GM18951 (cell line): ENCODE measurements around the gene COL26A1.

Experiments
- POLR2A ChIP-seq: IDR thresholded peaks from 4 replicates; pipeline ENCODE4 v1.6.1; 2011; ENCODE audit warnings: mild to moderate bottlenecking; ENCODE audit not compliant: insufficient read length, insufficient read depth; ENCODE audit errors: extremely low read depth
- in situ Hi-C: fragments of 300-500 bp; cut with MboI; formaldehyde crosslinking; loops from one replicate; pipeline ENCODE4 v1.12.0; 2022; ENCODE audit warnings: low sequenced_read_pairs, mixed read lengths, inconsistent platforms; ENCODE audit not compliant: unreplicated experiment

COL26A1 gene

DNA sequence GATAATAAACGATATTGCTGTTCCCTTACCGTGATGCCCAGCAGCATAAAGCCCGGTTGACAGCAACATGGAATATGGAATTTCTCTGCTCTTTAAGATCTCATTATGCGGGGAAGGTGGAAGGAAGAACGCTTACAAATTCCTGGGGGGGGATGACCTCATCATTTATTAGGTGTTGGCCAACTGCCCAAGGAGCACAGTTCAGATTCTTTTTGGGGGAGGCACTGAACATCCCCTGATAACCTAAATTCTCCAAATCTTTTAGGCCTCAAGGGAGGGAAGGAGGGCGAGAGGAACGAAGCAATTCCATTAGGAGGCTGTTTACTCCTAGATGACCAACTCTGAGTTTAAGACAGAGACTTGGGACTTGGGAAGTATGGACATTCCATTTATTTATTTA, 5.2 kb upstream of the COL26A1 start:
- no peak for TF ChIP-seq POLR2A
- in situ Hi-C loops, result no loop called here

DNA sequence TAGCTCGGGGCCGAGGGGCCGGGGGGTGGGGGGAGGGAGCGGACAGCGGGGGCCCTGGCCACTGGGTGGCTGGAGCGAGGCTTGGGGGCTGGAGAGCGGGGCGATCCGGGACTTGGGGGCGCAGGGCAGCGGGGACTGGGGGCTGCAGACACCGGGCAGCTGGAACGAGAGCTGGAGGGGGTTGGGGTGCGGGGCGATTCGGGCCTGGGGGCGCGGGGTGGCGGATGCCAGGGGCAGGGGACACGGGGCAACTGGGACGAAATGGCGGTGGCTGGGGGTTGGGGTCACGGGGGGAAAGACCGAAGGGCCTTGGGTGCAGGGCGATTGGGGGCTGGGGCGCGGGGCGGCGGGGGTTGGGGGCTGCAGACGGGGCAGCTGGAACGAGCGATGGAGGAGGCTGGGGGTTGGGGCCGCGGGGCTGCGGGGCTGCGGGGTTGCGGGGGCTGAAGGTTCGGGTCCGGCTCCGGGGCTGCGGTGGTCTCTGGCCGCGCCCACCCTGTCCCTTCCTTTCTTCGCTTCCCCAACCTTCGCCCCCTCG, 590 bp downstream of the COL26A1 start:
- no peak for TF ChIP-seq POLR2A
- in situ Hi-C loops, result loop anchor here (10.0 kb wide), 1 partner anchor 82 kb away; no protein-coding TSS in a partner anchor

DNA sequence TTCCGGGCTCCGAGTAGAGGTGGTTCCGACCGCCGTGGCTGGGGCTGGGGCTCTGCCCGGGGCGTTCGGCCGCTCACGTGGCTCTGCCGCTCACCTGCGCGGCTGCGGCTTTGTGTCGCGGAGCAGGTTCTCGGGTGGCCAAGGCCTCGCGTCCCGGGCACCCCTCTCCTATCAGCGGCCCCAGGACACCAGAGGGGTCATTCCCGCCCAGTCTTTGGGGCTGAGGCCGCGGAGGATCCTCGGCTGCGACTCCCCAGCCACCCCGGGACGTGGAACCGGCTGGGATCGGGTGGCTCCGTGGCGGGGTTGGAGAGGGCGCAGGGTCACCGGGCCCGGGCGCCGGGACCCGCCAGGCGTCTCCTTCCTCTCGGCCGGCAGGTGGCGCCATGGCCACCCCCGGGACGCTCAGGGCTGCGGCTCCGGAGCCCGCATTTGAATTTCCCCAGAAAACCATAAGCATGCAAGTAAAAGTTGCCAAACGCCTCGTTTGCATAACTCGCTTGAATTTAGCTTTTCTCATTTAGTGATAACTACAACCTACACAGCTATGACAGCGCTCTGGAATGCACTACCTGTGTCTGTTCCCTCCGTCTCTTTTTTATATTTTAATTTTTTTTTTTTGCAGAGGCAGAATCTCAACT, 1.2 kb downstream of the COL26A1 start:
- TF ChIP-seq POLR2A, result no peak
- in situ Hi-C loops, result loop anchor here (10.0 kb wide), 1 partner anchor 81 kb away; no protein-coding TSS in a partner anchor

DNA sequence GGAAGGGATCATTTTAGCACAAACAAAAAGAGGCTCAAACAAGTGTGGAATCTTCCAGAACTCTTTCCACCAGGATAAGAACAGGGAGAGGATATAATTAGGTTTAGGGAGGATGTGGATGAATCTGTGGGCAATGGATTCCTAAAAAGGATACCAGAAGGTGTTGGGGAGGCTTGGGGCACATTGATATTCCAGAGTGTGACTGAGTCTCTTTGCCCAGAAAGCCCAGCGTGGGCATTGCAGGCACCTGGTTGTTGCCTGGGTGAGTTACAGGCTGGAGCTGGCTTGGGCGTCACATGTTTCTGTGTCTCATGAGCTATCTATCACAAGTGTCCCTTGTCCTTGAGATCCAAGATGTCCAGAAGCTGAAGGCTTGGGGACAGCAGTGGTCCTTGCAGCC, 3.3 kb downstream of the COL26A1 start:
- TF ChIP-seq POLR2A, result no peak
- in situ Hi-C loops, result loop anchor here (10.0 kb wide), 1 partner anchor 79 kb away; no protein-coding TSS in a partner anchor

DNA sequence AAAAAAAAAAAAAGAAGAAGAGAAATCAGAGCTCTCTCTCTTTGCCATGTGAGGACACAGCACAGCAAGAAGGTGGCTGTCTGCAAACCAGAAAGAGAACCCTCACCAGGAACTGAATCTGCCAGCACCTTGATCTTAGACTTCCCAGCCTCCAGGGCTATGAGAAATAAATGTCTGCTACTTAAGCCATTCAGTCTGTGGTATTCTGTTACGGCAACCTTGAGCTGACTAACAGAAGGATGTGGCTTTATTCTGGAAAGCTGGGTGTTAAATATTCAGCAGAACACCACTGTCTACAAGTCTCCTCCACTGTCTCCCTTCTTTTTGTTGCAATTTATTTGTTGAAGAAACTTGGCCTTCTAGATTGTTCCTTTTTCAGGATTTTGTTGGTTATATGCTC, 5.0 kb downstream of the COL26A1 start:
- in situ Hi-C loops, result loop anchor here (10.0 kb wide), 1 partner anchor 77 kb away; no protein-coding TSS in a partner anchor

DNA sequence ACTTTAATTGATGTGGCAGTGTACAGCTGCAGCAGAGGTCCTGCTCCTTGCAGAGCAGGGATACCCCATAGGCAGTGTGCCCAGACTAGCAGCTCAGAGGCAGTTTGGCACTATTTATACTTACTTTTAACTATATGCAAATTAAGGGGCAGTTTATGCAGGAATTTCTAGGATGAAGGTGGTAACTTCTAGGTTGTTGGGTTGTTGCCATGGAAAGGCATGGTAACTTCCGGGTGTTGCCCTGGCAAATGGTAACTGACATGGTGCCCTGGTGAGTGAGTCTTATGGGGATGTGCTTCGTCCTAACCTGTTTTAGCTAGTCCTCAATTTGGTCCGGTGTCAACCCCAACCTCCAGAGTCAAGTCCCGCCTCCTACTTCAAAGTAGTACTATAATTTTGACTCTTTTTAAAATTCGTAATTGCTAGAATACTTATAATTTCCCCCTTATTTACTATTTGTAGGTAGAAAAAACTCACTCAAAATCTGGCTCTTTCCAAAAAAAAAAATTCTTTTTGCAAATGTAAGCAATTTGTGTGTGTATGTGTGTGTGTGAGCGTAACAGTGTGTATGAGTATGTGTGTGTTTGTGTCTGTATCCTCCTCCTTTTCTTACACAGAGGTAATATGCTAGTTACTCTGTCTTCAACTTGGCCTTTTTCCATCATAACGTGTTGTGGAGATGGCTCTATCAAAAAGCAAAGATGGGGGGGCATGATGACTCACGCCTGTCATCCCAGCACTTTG, 5.9 kb downstream of the COL26A1 start:
- TF ChIP-seq POLR2A, result no peak
- in situ Hi-C loops, result loop anchor here (10.0 kb wide), 1 partner anchor 76 kb away; no protein-coding TSS in a partner anchor

More for the DNA sequence above, 5.0 kb downstream of the COL26A1 start:
- no peak for TF ChIP-seq POLR2A

DNA sequence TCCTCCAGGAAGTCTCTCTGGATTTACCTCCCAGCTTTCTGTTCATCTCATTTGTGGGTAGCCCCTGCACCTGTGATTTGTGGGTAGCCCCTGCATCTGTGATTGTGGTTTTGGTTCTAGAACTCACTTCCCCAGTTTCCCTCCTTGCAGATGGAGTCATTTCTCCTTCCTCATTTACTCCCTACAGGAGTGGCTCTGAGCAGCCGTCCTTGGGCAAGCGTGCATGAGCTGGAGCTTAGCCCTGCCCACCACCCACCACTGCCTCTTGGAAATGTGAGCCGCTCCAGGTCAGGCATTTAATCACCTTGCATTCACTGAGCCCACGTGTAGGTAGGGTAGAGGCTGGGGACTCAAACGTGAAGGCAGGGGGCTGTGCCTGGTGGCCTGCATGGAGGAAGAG, 8.2 kb downstream of the COL26A1 start:
- TF ChIP-seq POLR2A, result no peak
- in situ Hi-C loops, result no loop called here

DNA sequence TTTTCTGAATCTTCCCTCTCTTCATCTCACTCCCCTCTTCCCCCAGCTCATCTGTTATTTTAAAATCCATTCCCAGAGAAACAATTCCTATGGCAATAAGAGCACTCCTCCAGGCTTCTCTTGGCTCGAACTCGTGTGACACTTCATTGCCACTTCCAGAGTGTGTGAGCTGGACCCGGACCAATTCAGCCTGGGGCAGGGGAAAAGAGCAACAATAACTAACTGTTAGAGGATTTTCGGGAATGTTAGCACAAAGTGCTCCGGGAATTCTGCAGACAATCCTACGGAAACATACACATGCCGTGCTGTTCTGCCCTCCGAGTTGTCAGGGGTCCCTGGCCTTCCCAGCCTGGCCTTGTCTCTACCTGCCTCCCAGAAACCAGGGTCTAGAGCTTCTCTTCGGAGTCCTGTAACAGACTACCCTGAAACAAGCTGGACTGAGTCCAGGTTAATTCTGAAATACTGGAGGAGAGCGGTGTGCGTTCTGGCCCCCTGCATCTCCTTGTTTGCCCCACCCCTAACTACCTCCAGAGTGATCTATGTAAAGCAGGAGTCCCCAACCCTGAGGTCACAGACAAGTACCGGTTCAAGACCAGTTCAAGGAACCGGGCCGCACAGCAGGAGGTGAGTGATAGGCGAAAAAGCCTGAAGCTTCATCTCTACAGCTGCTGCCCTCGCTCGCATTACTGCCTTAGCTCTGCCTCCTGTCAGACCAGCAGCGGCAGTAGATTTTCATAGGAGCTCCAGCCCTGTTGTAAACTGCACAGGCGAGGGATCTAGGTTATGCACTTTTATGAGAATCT, 11.3 kb downstream of the COL26A1 start:
- in situ Hi-C loops, result no loop called here
- no peak for TF ChIP-seq POLR2A

DNA sequence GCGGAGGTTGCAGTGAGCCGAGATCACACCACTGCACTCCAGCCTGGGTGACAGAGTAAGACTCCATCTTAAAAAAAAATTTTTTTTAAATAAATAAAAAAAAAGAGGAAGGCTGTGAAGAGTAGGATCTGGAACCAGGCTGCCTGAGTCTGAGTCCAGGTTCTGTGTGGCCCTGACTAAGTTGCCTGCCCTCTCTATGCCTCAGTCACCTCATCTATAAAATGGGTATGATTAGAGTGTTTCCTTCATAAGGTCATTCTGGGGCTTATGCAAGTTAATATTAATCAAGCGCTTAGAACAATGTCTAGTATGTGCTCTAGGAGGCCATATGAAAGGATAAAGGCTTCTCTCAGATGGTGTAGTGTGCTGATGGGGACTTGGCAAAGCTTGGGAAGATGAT, 12.3 kb downstream of the COL26A1 start:
- TF ChIP-seq POLR2A, result no peak
- in situ Hi-C loops, result no loop called here

DNA sequence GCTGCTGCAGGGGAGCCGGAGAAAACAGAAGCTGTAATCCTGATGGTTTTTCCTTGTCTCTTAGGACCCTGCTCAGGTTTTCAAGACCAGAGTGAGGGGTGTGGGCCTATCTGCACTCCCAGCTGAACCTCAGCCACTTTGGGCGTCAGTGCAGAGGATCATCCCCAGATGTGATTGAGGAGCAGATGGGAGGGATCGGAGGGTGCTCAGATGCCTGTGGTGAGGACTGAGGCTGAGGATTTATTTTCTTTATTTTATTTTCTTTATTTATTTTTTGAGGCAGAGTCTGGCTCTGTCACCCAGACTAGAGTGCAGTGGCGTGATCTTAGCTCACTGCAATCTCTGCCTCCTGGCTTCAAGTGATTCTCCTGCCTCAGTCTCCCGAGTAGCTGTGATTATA, 13.9 kb downstream of the COL26A1 start:
- TF ChIP-seq POLR2A, result no peak

DNA sequence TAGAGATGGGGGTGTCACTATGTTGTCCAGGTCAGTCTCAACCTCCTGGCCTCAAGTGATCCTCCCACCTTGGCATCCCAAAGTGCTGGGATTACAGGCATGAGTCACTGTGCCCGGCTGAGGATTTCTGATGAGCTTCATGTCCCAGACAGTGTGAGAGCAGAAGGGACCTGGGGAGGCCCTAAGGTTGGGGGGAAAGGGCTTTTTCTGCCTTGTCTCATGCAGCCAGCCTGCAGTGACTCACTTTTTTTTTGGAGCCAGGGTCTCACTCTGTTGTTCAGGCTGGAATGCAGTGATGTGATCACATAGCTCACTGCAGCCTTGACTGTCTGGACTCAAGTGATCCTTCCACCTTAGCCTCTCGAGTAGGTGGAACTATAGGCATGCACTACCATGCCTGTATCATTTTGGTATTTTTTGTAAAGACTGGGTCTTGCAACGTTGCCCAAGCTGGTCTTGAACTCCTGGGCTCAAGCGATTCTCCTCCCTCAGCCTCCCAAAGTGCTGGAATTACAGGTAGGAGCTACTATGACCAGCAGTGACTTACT, 14.6 kb downstream of the COL26A1 start:
- TF ChIP-seq POLR2A, result no peak
- in situ Hi-C loops, result no loop called here

More for the DNA sequence above, 13.9 kb downstream of the COL26A1 start:
- in situ Hi-C loops, result no loop called here

DNA sequence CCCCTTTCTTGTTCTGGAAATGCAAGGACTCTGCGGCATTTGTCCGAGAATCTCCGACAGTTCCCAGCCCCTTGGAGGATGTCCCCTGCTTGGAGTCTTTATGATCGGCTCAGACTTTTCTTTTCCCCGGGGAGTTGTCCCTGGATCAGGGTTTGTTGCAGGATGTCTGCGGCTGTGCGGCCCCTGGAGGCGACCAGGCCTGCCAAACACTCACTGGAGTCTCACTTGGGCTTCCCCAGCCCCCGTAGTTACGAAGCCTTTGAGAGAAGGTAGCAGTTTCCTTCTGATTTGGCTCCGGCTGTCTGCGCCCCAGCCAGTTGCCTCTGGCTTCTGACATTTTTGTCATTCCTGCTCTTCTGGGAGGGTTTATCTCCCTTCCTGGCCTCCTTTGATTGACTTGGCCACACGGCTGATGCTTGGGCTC, 16.1 kb downstream of the COL26A1 start:
- no peak for TF ChIP-seq POLR2A
- in situ Hi-C loops, result no loop called here

DNA sequence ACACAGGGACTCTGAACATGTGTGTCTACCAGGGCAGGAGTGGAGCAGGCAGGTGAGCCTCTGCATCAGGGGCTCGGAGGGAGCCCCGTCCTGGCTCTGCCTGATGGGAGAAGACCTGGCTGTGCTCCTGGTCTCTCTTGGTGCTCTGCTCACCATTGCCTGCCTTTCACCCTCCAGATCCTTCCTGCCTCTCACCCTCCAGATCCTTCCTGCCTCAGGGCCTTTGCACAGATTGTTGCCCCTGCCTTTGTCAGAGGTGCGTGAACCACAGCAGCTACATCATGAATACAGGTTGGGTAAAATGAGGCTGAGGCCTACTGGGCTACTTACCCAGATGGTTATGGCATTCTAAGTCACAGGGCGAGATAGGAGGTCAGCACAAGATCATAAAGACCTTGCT, 16.6 kb downstream of the COL26A1 start:
- no peak for TF ChIP-seq POLR2A
- in situ Hi-C loops, result no loop called here
